Hepatocyte (in vitro differentiated cells): ENCODE results near the gene AKAP12.

ENCODE experiments used
- EZH2 ChIP-seq: fragments of 200-600 bp; sonication (generic); IDR thresholded peaks from 2 replicates; pipeline ENCODE4 v1.6.1; 2016; ENCODE audit warnings: antibody characterized with exemption, mild to moderate bottlenecking, borderline replicate concordance
- EZH2phosphoT487 ChIP-seq: fragments of 200-600 bp; sonication (generic); IDR thresholded peaks from one replicate; pipeline ENCODE4 v1.6.1; 2018; ENCODE audit warnings: antibody characterized with exemption, mild to moderate bottlenecking, low read depth, moderate library complexity; ENCODE audit not compliant: unreplicated experiment, severe bottlenecking

GRCh38 chr6:151351731-151352130 lies 112.0 kb downstream of the AKAP12 start:
- TF ChIP-seq EZH2phosphoT487: no peak
- TF ChIP-seq EZH2: no peak
